ENCODE results near the gene MLANA. TPM values are rescaled to one million over a fixed set of nuclear protein-coding genes. Genes with fewer than 3 reads are reported as not detected.

Gene MLANA
- total RNA-seq, 4 donors from 2014 or later = not detected

- TF ChIP-seq CTCF (IDR thresholded peaks at IDR 0.05) (no peak), POLR2A (IDR thresholded peaks at IDR 0.05) (no peak)
- Histone ChIP-seq H3K27ac (no peak overlapping the region), H3K27me3 (no peaks in the 10 kb centered on the region), H3K36me3 (no peaks in the 10 kb centered on the region), H3K4me3 (no peak overlapping the region), H3K4me1 (no peaks in the 10 kb centered on the region), H3K9me3 (peaks cover 0 to 3% (median 0%) of the 10 kb centered on the region in 4 donors)
- no peak for DNase-seq
Measured at GRCh38 chr9:5853617-5854016, 37.1 kb upstream of the MLANA start.

GRCh38 chr9:5854063-5854790, 36.5 kb upstream of the MLANA start:
- Histone ChIP-seq H3K36me3 (no peaks in the 10 kb centered on the region), H3K4me3 (no peak overlapping the region), H3K27ac (no peak overlapping the region), H3K4me1 (no peaks in the 10 kb centered on the region), H3K9me3 (peaks cover 0 to 3% (median 0%) of the 10 kb centered on the region in 4 donors), H3K27me3 (no peaks in the 10 kb centered on the region)
- no peak for TF ChIP-seq POLR2A (IDR thresholded peaks at IDR 0.05)
- TF ChIP-seq CTCF (IDR thresholded peaks at IDR 0.05) = no peak
- no peak for DNase-seq

- TF ChIP-seq POLR2A (IDR thresholded peaks at IDR 0.05) (no peak), CTCF (IDR thresholded peaks at IDR 0.05) (no peak)
- H3K36me3 ChIP-seq = no peaks in the 10 kb centered on the region
- peaks cover 0 to 3% (median 0%) of the 10 kb centered on the region in 4 donors for H3K9me3 ChIP-seq
- no peak overlapping the region for H3K4me3 ChIP-seq
- no peak for DNase-seq
- no peaks in the 10 kb centered on the region for H3K27me3 ChIP-seq
- peaks cover 0 to 9% (median 0%) of the 10 kb centered on the region in 4 donors for H3K4me1 ChIP-seq
- H3K27ac ChIP-seq = no peak overlapping the region
Measured at GRCh38 chr9:5857928-5858327, 32.8 kb upstream of the MLANA start.

- Histone ChIP-seq H3K4me3 (no peak overlapping the region), H3K4me1 (peaks cover 0 to 11% (median 0%) of the 10 kb centered on the region in 4 donors), H3K9me3 (peaks cover 0 to 3% (median 0%) of the 10 kb centered on the region in 4 donors), H3K36me3 (no peaks in the 10 kb centered on the region), H3K27ac (no peak overlapping the region), H3K27me3 (no peaks in the 10 kb centered on the region)
- no peak for TF ChIP-seq CTCF (IDR thresholded peaks at IDR 0.05)
- DNase-seq = no peak
Measured at GRCh38 chr9:5858833-5859232, 31.9 kb upstream of the MLANA start.

- H3K27ac ChIP-seq = peak overlapping the region in 2 of 4 donors; percentile 26 to 66
- H3K4me1 ChIP-seq = peaks cover 0 to 11% (median 0%) of the 10 kb centered on the region in 4 donors
- peak in 2 of 3 donors; percentile 78 to 83 for DNase-seq
- no peaks in the 10 kb centered on the region for H3K9me3 ChIP-seq
- TF ChIP-seq CTCF (IDR thresholded peaks at IDR 0.05) = no peak
- no peak for TF ChIP-seq POLR2A (IDR thresholded peaks at IDR 0.05)
- H3K4me3 ChIP-seq = no peak overlapping the region
- no peaks in the 10 kb centered on the region for H3K36me3 ChIP-seq
- H3K27me3 ChIP-seq = no peaks in the 10 kb centered on the region
Measured at GRCh38 chr9:5863092-5863746, 27.5 kb upstream of the MLANA start.
